Suppressor macrophage (primary cell): ENCODE results near the gene AP4B1.
"Not testable (repeated sequence)": the region's sequence is repeated elsewhere in the genome, so short reads cannot be mapped to it uniquely, and the experiment has no call there.

Experiments
- DNase-seq, 4 experiments: peaks; one replicate each; pipeline ENCODE4 v3.0.0-alpha.2; 2020 to 2022

The AP4B1 gene

GRCh38 chr1:113855630-113856400, 48.8 kb downstream of the AP4B1 start:
- peak in 3 of 4 experiments; percentile 22 to 57 (median 55) for DNase-seq

- DNase-seq = no peak
Measured at GRCh38 chr1:113854234-113854633, 50.4 kb downstream of the AP4B1 start.

GRCh38 chr1:113852694-113853093, 51.9 kb downstream of the AP4B1 start:
- DNase-seq = not testable (repeated sequence)

GRCh38 chr1:113850127-113850796, 54.3 kb downstream of the AP4B1 start:
- DNase-seq = no peak

- no peak for DNase-seq
Measured at GRCh38 chr1:113849072-113849471, 55.5 kb downstream of the AP4B1 start.

- DNase-seq = no peak
Measured at GRCh38 chr1:113846391-113847035, 58.1 kb downstream of the AP4B1 start.
